GM19238 (cell line): Measurements from ENCODE around the gene ZFC3H1.

Source experiments
- DNase-seq: peaks from one replicate; pipeline ENCODE4 v3.0.0; 2011; ENCODE audit warnings: low spot score; ENCODE audit not compliant: insufficient read length

The ZFC3H1 gene

GRCh38 chr12:71636704-71637115 is 26.9 kb downstream of the ZFC3H1 start:
- DNase-seq = peak; percentile 2

- DNase-seq = no peak
These were observed 36.1 kb downstream of the ZFC3H1 start for GRCh38 chr12:71627438-71628002.

GRCh38 chr12:71626768-71627167 is 36.9 kb downstream of the ZFC3H1 start:
- no peak for DNase-seq

DNA sequence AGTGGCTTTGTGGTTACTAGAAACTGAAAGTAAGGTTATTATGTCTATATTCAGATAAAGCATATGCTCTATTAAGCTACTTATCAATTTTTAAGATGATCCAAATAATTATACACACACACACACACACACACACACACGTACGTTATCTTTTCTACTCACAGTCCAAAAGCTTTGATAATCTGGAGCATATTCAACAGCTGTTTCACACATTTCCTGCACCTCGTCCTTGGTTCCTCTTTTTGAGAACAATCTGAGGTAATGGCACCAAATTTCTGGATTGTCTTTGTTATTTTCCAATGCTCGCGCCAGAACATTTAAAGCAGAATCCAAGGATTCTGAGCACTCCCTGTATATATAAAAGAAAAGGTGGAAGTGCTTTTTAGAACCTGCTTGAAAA is 37.5 kb downstream of the ZFC3H1 start:
- DNase-seq = no peak

DNA sequence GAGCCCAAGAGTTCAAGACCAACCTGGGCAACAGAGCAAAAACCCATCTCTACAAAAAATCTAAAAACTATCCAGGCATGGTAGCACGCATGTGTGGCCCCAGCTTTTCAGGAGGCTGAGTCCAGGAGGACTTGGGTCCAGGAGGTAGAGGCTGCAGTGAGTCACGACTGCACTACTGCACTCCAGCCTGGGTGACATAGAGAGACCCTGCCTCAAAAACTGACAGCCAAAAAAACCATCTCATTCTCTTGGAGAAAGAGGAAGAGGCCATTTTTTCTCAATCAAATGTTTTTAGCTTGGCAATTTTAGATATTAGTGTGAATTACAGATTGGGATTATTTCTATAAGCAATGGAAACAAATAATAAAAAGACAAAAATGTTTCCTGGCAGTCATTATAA is 38.2 kb downstream of the ZFC3H1 start:
- DNase-seq = no peak

DNA sequence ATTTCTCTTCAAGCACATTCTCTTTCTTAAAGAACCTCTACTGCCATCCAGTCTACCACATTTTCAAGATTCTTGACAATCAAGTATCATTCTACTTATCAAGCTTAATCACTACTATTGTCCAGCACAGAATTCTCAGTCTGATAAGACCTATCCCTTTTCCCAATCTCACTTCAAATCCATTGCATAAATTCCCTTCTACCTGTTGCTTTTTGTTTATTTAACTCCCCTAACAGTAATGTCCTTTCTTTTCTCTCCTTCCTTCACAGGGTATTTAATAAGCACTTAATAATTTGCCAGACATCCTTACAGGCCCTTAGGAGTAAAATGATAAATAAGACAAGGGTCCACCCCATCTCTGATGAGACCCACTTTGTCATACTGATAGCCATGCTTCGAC is 41.7 kb downstream of the ZFC3H1 start:
- no peak for DNase-seq

DNA sequence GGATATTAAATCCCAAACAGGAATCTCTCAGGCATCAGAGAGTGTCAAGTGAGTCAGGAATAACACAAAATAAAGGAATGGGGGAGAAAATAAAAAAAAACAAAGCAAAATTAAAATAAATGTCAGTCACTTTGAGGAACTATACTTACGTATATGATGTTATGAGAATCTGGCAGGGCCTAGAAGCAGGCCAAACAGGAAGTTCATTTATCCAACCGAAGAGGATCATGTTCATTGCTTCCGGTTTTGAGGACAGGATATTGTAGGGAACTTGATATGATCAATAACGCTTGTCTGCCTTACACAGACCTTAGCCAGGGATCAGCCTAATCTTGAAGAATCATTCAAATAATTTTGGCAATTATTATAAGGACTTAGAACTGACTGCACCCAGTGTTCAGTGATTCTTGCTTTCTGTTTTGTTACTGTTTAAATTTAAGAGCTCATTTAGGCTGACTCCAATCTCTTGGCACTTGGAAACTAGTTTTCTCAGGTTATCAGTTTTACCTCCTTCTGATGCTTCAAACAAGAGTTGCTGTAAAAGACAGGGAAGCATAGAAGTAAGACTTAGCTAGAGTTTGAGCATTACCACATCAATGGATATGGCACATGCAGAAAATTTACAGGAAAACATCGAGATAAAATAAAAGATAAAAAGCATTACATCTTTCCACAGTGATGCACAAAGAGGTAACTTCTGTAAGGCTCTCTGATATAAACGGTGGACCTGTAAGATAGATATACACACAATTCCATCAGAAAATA is 53.4 kb downstream of the ZFC3H1 start:
- DNase-seq = no peak

DNA sequence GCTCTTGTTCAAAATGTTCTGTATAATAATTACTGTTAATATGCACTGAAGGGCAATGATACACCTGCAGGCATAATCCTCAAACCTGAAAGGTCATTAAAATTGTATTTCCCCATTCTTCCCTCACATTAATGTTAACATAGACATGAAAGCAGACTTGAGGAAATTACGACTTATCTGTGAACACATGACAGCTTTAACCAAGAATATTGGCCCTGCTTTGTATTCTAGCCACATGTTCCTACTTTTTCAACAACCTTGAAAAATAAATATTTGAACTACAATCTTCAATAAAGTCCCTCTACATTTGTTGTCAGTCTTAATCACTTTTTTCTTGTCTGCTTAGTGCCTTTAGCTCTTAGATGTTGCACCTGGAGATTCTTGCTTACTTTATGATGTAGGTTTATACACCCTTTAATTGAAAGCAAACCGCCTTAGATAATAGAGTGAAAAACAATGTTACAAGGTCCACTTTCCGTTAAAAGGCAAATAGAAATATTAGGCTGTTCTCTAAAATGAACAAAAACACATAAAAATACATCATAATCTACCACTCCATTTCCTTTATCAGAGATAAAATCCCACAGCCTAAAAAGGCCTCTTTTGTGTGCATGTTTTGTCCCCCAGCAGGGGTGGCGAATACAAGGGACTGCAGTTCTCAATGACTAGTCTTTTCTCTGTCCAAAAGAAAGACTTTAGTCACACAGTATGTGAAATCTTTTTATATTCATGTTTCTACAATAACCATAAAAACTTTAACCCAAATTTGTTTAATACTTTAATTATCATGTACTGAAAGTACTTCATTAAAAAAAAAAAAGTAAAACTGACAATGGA is 55.9 kb downstream of the ZFC3H1 start:
- DNase-seq = no peak

DNA sequence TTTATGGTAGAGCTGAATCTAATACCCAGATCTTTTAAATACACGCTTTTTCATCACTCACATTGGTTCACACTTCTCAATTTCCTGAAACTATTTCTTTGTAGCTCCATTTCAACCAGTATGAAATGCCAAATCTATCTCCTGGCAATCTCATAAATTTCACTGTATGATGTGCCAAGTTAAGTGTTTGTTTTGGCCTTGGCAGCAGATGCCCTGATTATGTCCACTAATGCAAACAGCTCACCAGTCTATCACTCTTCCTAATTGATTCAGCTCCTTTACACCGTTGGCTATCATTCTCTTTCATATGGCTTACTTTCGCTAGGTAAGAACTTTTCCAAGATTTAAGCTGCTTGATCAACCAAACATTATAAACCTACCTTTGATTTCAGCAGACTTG is 58.6 kb downstream of the ZFC3H1 start:
- DNase-seq = no peak

GRCh38 chr12:71602761-71603577 is 60.7 kb downstream of the ZFC3H1 start:
- DNase-seq = no peak

GRCh38 chr12:71601546-71601945 is 62.1 kb downstream of the ZFC3H1 start:
- DNase-seq = no peak

- no peak for DNase-seq
These were observed 64.4 kb downstream of the ZFC3H1 start for GRCh38 chr12:71599210-71599609.

GRCh38 chr12:71594214-71594948 is 69.3 kb downstream of the ZFC3H1 start:
- no peak for DNase-seq

DNA sequence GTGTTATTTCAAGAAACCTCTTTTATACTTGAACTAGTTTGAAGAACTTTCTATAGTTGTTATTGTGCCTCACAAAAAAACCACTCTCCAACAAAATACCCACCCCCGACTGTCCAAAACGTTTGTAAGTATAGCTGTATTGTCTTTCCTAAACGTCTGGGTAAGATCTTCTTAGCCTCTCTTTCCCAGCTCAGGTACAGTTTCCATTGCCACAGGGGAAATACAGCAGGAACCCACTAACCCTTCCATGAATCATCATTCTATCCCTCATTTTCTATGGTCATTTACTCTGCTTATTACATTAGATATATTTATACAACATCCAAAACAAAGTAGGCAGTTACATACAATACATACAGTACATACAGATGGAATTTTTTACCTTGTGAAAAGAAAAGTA is 70.8 kb downstream of the ZFC3H1 start:
- no peak for DNase-seq

GRCh38 chr12:71591601-71592000 is 72.0 kb downstream of the ZFC3H1 start:
- DNase-seq = no peak

DNA sequence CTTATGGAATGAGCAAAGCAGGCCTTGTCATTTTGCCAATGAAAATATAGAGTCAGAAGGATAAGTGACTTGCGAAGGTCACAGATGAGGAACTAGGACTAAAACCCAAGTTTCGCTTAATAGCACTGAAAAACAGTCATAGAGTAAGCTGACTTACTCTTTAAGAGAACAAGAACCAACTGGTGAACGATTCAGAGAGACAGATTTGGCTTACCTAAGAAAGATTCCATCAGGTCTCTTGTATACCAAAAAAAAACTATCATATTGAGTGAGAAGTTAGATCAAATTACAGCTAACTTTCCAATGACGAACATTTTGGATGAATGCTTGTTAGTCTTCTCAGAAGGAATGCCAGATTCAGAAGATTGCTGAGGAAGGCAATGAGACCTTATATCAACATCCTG is 74.2 kb downstream of the ZFC3H1 start:
- DNase-seq = no peak

- DNase-seq = no peak
These were observed 76.6 kb downstream of the ZFC3H1 start for GRCh38 chr12:71587012-71587411.

DNA sequence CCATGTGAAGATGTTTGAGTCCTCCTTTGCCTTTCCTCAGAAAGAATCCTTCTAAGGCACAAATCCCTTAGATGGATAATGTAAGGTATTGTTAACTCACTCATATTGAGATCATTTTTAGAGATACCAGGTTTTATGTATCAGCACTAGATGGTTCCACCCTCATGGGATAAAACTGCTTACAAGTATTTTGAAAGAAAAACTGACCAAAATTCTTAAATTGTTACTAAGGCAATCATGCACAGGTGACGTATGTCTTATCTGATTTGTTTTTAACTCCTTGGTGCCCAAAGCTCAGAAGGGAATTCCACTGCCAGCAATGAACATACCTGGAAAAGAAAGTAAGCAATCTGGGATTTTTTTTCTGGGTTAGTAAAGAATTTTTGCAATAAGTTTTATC is 78.4 kb downstream of the ZFC3H1 start:
- DNase-seq = no peak

DNA sequence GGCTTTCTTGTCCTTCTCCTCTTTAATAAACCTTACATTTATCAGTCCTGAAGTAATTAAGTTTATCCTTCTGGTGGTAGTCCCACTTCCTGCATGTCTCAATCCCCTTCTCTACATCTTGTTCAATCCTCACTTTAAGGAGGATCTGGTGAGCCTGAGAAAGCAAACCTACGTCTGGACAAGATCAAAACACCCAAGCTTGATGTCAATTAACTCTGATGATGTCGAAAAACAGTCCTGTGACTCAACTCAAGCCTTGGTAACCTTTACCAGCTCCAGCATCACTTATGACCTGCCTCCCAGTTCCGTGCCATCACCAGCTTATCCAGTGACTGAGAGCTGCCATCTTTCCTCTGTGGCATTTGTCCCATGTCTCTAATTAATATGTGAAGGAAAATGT is 79.3 kb downstream of the ZFC3H1 start:
- no peak for DNase-seq

GRCh38 chr12:71582925-71583324 is 80.7 kb downstream of the ZFC3H1 start:
- DNase-seq = no peak

DNA sequence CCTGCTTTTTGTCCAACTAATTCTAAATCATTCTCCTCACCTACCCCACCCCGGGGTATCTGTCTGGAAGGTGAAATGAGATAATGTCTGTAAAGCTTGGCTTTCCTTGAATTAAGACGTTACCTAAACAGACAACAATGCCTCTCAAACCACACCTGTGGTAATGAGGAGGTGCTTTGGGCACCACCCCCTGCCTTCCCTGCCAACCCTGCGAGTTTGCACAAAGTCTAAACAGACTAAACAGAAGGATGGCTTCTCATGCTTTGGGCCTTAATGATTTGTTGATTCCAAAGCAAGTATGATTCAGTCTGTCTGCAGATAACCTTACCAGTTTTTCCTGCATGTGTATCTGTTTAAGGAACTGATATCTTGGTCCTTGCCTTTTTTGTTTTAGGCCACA is 82.4 kb downstream of the ZFC3H1 start:
- no peak for DNase-seq
